ENCODE measurements around the gene TPX2. TPM values are rescaled to one million over a fixed set of nuclear protein-coding genes. Genes with fewer than 3 reads are reported as not detected.

TPX2 gene
- total and polyA plus RNA-seq, 2 of the 8 experiments (the other 6 are each of a cell fraction or from before 2014, with no cell fraction given) = 43.6 to 125 TPM

DNA sequence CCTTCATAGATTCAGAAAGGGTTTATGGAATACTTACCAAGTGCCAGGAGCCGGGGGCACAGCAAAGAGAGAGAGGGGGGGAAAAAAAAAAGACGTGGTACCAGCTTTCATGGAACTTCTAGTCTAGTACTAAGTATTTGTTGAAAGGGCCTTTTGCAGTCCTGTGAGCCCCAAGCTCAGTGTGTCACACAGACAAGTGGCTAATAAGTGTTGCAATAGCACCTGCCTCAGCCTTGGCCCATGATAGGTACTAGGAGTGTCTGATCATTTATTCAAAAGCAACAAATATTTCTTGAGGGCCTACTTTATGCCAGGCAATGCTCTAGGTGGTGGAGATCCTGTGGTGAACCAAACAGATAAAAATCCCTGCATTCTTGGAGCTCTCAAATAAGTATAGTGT is 88.0 kb downstream of the TPX2 start:
- Histone ChIP-seq H3K9me3 (ENCODE audit: insufficient read depth in 2 of 2, low read depth in 1 of 2, low read length in 1 of 2) (no peaks in the 10 kb centered on the region), H3K56ac (replicated peaks; ENCODE audit: insufficient read length, low read depth, low read length) (no peak overlapping the region), H3K27me3 (replicated peaks in 1 of 4; ENCODE audit: control insufficient read depth in 3 of 4, extremely low read depth in 1 of 4, insufficient read depth in 3 of 4, low read length in 3 of 4) (no peaks in the 10 kb centered on the region), H3K4me3 (ENCODE audit: extremely low read depth in 1 of 4, insufficient read depth in 2 of 4, low read depth in 3 of 4, low read length in 4 of 4) (no peak overlapping the region), H3K9ac (replicated peaks in 1 of 4; ENCODE audit: extremely low read depth in 1 of 4, low read depth in 3 of 4, low read length in 3 of 4) (no peak overlapping the region), H4K20me1 (replicated peaks in 1 of 2; ENCODE audit: control insufficient read depth in 1 of 2, insufficient read depth in 2 of 2, low read length in 2 of 2) (no peaks in the 10 kb centered on the region), H3K23ac (ENCODE audit: insufficient read length) (no peak overlapping the region), H2BK15ac (ENCODE audit: low read length) (no peak overlapping the region), H3K79me2 (ENCODE audit: control insufficient read depth in 1 of 2, insufficient read depth in 2 of 2, low read length in 2 of 2) (no peaks in the 10 kb centered on the region), H3K36me3 (ENCODE audit: control insufficient read depth in 2 of 4, insufficient read depth in 4 of 4, low read length in 3 of 4) (no peaks in the 10 kb centered on the region; a peak in 1 of 8 replicates), H3K4ac (replicated peaks; ENCODE audit: insufficient read length, low read depth, low read length) (no peak overlapping the region), H3K79me1 (ENCODE audit: low read depth, low read length) (no peaks in the 10 kb centered on the region), H2BK120ac (replicated peaks; ENCODE audit: low read depth, low read length) (no peak overlapping the region), H2BK20ac (ENCODE audit: low read length) (no peak overlapping the region), H4K91ac (replicated peaks; ENCODE audit: insufficient read length, low read length) (no peak overlapping the region), H2BK12ac (ENCODE audit: low read depth, low read length) (no peak overlapping the region), H4K8ac (ENCODE audit: extremely low read depth, insufficient read depth, low read length) (no peak overlapping the region), H2BK5ac (ENCODE audit: low read depth, low read length) (no peak overlapping the region), H4K5ac (ENCODE audit: insufficient read length, low read depth, low read length) (no peak overlapping the region), H3K4me1 (replicated peaks in 1 of 4; ENCODE audit: control insufficient read depth in 3 of 4, insufficient read depth in 4 of 4, low read length in 3 of 4) (peaks cover 0 to 6% (median 2%) of the 10 kb centered on the region in 4 experiments; a peak in 4 of 7 replicates), H3K14ac (ENCODE audit: insufficient read length) (no peak overlapping the region), H2AK5ac (ENCODE audit: low read depth, low read length) (no peak overlapping the region), H3K27ac (ENCODE audit: low read depth, low read length) (no peak overlapping the region), H3K23me2 (ENCODE audit: low read depth, low read length) (no peaks in the 10 kb centered on the region), H2AFZ (ENCODE audit: low read length) (no peak overlapping the region), H3K4me2 (ENCODE audit: insufficient read depth in 1 of 2, low read depth in 2 of 2, low read length in 2 of 2) (no peak overlapping the region), H3K18ac (ENCODE audit: extremely low read depth, low read length) (no peak overlapping the region)
- ChIA-PET POLR2A (ENCODE audit: partially characterized antibody) (no interaction called here), CTCF (ENCODE audit: partially characterized antibody) (interaction anchor here (0.9 to 6.6 kb wide), 3 partner anchors 18 to 30 kb away, joined by 3 to 65 read pairs (median 3); partner anchors contain the start of gene FOXS1)
- 89% methylated on average over 2 of the region's 2 CpGs; no CpG with 5 or more reads in 1 of the 2 experiments for WGBS, 2 experiments (ENCODE audit: extremely low coverage in 1 of 2, insufficient coverage in 1 of 2, insufficient read length in 1 of 2, insufficient replicate concordance in 2 of 2, low coverage in 1 of 2, low lambda C conversion rate in 2 of 2, missing lambda C conversion rate in 1 of 2)
- FAIRE-seq (no peak), DNase-seq (ENCODE audit: low read depth in 1 of 2, low spot score in 2 of 2) (no peak)
- TF ChIP-seq SP4 (IDR thresholded peaks at IDR 0.05; ENCODE audit: low read length) = no peak
- no peak for TF ChIP-seq SIN3A (conservative IDR thresholded peaks at IDR 0.05 in 1 of 2, IDR thresholded peaks at IDR 0.05 in 1 of 2; ENCODE audit: low read depth in 1 of 2, low read length in 2 of 2)
- TF ChIP-seq RAD21 (IDR thresholded peaks at IDR 0.05 in 1 of 2, conservative IDR thresholded peaks at IDR 0.05 in 1 of 2; ENCODE audit: low read depth in 2 of 2, low read length in 2 of 2) = no peak
- TF ChIP-seq, protein P1, sequence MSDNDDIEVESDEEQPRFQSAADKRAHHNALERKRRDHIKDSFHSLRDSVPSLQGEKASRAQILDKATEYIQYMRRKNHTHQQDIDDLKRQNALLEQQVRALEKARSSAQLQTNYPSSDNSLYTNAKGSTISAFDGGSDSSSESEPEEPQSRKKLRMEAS (IDR thresholded peaks at IDR 0.05) = no peak
- no peak for TF ChIP-seq TEAD4 (IDR thresholded peaks at IDR 0.05; ENCODE audit: low read depth, low read length)
- no peak for TF ChIP-seq JUN (IDR thresholded peaks at IDR 0.05; ENCODE audit: low read depth, low read length)
- TF ChIP-seq, protein P2, sequence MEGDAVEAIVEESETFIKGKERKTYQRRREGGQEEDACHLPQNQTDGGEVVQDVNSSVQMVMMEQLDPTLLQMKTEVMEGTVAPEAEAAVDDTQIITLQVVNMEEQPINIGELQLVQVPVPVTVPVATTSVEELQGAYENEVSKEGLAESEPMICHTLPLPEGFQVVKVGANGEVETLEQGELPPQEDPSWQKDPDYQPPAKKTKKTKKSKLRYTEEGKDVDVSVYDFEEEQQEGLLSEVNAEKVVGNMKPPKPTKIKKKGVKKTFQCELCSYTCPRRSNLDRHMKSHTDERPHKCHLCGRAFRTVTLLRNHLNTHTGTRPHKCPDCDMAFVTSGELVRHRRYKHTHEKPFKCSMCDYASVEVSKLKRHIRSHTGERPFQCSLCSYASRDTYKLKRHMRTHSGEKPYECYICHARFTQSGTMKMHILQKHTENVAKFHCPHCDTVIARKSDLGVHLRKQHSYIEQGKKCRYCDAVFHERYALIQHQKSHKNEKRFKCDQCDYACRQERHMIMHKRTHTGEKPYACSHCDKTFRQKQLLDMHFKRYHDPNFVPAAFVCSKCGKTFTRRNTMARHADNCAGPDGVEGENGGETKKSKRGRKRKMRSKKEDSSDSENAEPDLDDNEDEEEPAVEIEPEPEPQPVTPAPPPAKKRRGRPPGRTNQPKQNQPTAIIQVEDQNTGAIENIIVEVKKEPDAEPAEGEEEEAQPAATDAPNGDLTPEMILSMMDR (IDR thresholded peaks at IDR 0.05; ENCODE audit: control extremely low read depth in 1 of 3, insufficient read depth in 1 of 3, low read depth in 1 of 3, low read length in 3 of 3) = no peak
- no peak for TF ChIP-seq FOSL1 (IDR thresholded peaks at IDR 0.05; ENCODE audit: insufficient read depth, low read depth, low read length)
- TF ChIP-seq NRF1 (IDR thresholded peaks at IDR 0.05; ENCODE audit: low read depth, low read length) = no peak
- no peak for TF ChIP-seq SP1 (IDR thresholded peaks at IDR 0.05; ENCODE audit: low read depth, low read length)
